HepG2 (cell line): ENCODE results near the gene NTN3. TPM values are rescaled to one million over a fixed set of nuclear protein-coding genes. Genes with fewer than 3 reads are reported as not detected.

Source experiments
- AHR ChIP-seq: IDR thresholded peaks from 2 replicates; pipeline ENCODE4 v1.6.1; 2018; ENCODE audit warnings: missing genetic modification reagents, missing compliant biosample characterization
- ATF1 ChIP-seq: IDR thresholded peaks from 2 replicates; pipeline ENCODE4 v1.6.1; 2016; ENCODE audit warnings: mild to moderate bottlenecking, control low read depth
- HHEX ChIP-seq: IDR thresholded peaks from 2 replicates; pipeline ENCODE4 v1.6.1; 2016; ENCODE audit warnings: control low read depth
- KMT2A ChIP-seq: sonication (generic); formaldehyde crosslinking; IDR thresholded peaks from 2 replicates; pipeline ENCODE4 v1.4.0; 2020; ENCODE audit warnings: missing genetic modification reagents
- NBN ChIP-seq: fragments of 450-650 bp; conservative IDR thresholded peaks from 2 replicates; pipeline ENCODE4 v1.6.1; 2017
- NFIC ChIP-seq: IDR thresholded peaks from 2 replicates; pipeline ENCODE4 v1.6.1; 2012; ENCODE audit warnings: mild to moderate bottlenecking, low read length, inconsistent platforms
- TCF7L2 ChIP-seq: IDR thresholded peaks from 2 replicates; pipeline ENCODE4 v1.6.1; 2011; ENCODE audit warnings: mild to moderate bottlenecking, low read depth, low read length, moderate library complexity
- TFDP1 ChIP-seq: IDR thresholded peaks from 2 replicates; pipeline ENCODE4 v1.6.1; 2016; ENCODE audit warnings: missing compliant biosample characterization, missing genetic modification reagents, borderline replicate concordance
- ZBTB34 ChIP-seq: sonication (generic); formaldehyde crosslinking; IDR thresholded peaks from 2 replicates; pipeline ENCODE4 v1.8.0; 2022; ENCODE audit warnings: mild to moderate bottlenecking, missing genetic modification reagents
- ZBTB8A ChIP-seq: sonication (generic); formaldehyde crosslinking; IDR thresholded peaks from 2 replicates; pipeline ENCODE4 v1.4.0; 2020; ENCODE audit warnings: mild to moderate bottlenecking, low read depth, missing genetic modification reagents, borderline replicate concordance
- ZMYM4 ChIP-seq: sonication (generic); formaldehyde crosslinking; IDR thresholded peaks from 2 replicates; pipeline ENCODE4 v1.8.1; 2023; ENCODE audit warnings: mild to moderate bottlenecking, missing genetic modification reagents
- ZNF512 ChIP-seq: sonication (generic); formaldehyde crosslinking; IDR thresholded peaks from 2 replicates; pipeline ENCODE4 v1.4.0; 2020; ENCODE audit warnings: mild to moderate bottlenecking, missing genetic modification reagents
- ZNF547 ChIP-seq: sonication (generic); formaldehyde crosslinking; IDR thresholded peaks from 2 replicates; pipeline ENCODE4 v1.5.1; 2020; ENCODE audit warnings: mild to moderate bottlenecking, missing genetic modification reagents
- ZNF724P ChIP-seq: sonication (generic); formaldehyde crosslinking; IDR thresholded peaks from 2 replicates; pipeline ENCODE4 v1.8.0; 2022; ENCODE audit warnings: missing genetic modification reagents, borderline replicate concordance
- ZNF761 ChIP-seq: sonication (generic); formaldehyde crosslinking; conservative IDR thresholded peaks from 2 replicates; pipeline ENCODE4 v1.4.0; 2020; ENCODE audit warnings: mild to moderate bottlenecking, missing genetic modification reagents
- ZNF782 ChIP-seq: sonication (generic); formaldehyde crosslinking; IDR thresholded peaks from 2 replicates; pipeline ENCODE4 v1.4.0; 2020; ENCODE audit warnings: missing genetic modification reagents, mild to moderate bottlenecking, borderline replicate concordance
- polyA plus RNA-seq, 8 experiments: library from polyadenylated mRNA; depleted of rRNA in 3 of 8; stranded (reverse) in 7 of 8; unstranded in 1 of 8; fragments of >200 nt; fragmentation: Illumina TruSeq in 4 of 8; extraction: Trizol in 4 of 8; gene quantifications; 2 replicates each; pipeline versions ENCODE4 v1.2.1 to v1.2.3, GENCODE V29; 2011 to 2016; ENCODE audit warnings: low read depth in 4 of 8, missing spikeins in 1 of 8, mixed read lengths in 1 of 8; ENCODE audit not compliant: insufficient read depth in 1 of 8
- total RNA-seq, 5 experiments: library from RNA; depleted of rRNA; stranded (reverse); fragments of >200 nt; fragmentation: Illumina TruSeq; extraction: Trizol; gene quantifications; 2 replicates each; pipeline ENCODE4 v1.2.3, GENCODE V29; 2016; ENCODE audit warnings: low read depth in 1 of 5
- TF ChIP-seq, protein P1 (sequence below): fragments of 450-650 bp; IDR thresholded peaks from 2 replicates; pipeline ENCODE4 v1.6.1; 2017
- TF ChIP-seq, protein P2 (sequence below): sonication (generic); formaldehyde crosslinking; IDR thresholded peaks from 2 replicates; pipeline ENCODE4 v1.9.0; 2021; ENCODE audit warnings: missing genetic modification reagents, borderline replicate concordance
- TF ChIP-seq, protein P3 (sequence below): sonication (generic); formaldehyde crosslinking; IDR thresholded peaks from 2 replicates; pipeline ENCODE4 v1.4.0; 2020; ENCODE audit warnings: missing genetic modification reagents, borderline replicate concordance

The NTN3 gene
- total and polyA plus RNA-seq, 2 of the 13 experiments (the other 11 are each of a cell fraction or from before 2014, with no cell fraction given), result 0.09 to 0.20 TPM

DNA sequence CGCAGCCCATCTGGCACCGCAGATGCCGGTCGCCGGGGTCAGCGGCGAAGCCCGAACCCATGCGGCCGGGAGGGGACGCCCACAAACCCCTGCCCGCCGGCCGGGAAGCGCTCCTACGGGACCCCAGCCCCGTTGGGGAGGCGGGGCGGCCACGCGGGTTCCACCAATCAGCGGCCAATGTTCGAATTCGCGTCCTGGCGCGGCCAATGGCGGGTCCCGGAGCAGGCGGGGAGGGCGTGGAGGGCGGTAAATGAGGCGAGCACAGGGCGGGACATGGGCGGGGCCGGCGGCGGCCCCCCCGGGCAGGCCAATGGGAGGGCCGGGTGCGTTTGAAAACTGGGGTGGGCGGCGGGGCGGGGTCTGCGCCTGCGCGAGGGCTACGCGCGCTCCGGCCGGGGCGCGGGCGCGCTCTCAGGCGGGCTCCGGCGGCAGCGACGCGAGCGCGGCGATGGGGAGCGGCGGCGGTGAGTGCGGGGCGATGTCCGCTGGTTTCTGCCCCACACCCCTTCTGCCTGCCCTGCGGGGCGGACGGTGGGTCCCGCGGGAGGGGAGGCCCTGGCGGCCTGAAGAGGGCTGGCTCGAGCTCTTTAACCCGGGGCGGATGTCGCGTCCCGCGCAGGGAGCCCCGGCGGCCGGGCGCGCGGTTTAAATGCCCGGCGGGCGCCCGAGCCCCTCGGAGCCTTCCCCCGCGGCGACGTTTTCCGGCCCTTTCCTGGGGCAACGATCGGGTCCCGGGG, 41.9 kb upstream of the NTN3 start, which contains the start of gene CCNF (continued):
- TF ChIP-seq TFDP1 (CRISPR knock-in tag), result peak; percentile 73
- TF ChIP-seq KMT2A (CRISPR knock-in tag), result no peak; the same call in 1 of the 2 replicates
- TF ChIP-seq ZBTB8A (CRISPR knock-in tag), result no peak
- peak; percentile 75; the same call in 1 of the 2 replicates for TF ChIP-seq ZNF761 (CRISPR knock-in tag)
- TF ChIP-seq ZNF782 (CRISPR knock-in tag), result peak; percentile 88; the same call in 1 of the 2 replicates
- no peak for TF ChIP-seq ZBTB34 (CRISPR knock-in tag)
- TF ChIP-seq, protein P1, sequence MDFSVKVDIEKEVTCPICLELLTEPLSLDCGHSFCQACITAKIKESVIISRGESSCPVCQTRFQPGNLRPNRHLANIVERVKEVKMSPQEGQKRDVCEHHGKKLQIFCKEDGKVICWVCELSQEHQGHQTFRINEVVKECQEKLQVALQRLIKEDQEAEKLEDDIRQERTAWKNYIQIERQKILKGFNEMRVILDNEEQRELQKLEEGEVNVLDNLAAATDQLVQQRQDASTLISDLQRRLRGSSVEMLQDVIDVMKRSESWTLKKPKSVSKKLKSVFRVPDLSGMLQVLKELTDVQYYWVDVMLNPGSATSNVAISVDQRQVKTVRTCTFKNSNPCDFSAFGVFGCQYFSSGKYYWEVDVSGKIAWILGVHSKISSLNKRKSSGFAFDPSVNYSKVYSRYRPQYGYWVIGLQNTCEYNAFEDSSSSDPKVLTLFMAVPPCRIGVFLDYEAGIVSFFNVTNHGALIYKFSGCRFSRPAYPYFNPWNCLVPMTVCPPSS, result no peak
- no peak; the same call in none of the 2 replicates for TF ChIP-seq ZMYM4
- TF ChIP-seq NBN, result no peak
- no peak for TF ChIP-seq HHEX
- TF ChIP-seq AHR (CRISPR knock-in tag), result no peak
- no peak for TF ChIP-seq NFIC
- TF ChIP-seq ZNF547 (CRISPR knock-in tag), result no peak; the same call in 1 of the 2 replicates
- TF ChIP-seq ZNF512 (CRISPR knock-in tag), result no peak
- no peak for TF ChIP-seq ATF1 (CRISPR knock-in tag)
- TF ChIP-seq, protein P2, sequence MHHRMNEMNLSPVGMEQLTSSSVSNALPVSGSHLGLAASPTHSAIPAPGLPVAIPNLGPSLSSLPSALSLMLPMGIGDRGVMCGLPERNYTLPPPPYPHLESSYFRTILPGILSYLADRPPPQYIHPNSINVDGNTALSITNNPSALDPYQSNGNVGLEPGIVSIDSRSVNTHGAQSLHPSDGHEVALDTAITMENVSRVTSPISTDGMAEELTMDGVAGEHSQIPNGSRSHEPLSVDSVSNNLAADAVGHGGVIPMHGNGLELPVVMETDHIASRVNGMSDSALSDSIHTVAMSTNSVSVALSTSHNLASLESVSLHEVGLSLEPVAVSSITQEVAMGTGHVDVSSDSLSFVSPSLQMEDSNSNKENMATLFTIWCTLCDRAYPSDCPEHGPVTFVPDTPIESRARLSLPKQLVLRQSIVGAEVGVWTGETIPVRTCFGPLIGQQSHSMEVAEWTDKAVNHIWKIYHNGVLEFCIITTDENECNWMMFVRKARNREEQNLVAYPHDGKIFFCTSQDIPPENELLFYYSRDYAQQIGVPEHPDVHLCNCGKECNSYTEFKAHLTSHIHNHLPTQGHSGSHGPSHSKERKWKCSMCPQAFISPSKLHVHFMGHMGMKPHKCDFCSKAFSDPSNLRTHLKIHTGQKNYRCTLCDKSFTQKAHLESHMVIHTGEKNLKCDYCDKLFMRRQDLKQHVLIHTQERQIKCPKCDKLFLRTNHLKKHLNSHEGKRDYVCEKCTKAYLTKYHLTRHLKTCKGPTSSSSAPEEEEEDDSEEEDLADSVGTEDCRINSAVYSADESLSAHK, result no peak
- TF ChIP-seq ZNF724P, result 0 out of 2 replicates have a peak, but pooled peaks have one; percentile 45
- TF ChIP-seq, protein P3, sequence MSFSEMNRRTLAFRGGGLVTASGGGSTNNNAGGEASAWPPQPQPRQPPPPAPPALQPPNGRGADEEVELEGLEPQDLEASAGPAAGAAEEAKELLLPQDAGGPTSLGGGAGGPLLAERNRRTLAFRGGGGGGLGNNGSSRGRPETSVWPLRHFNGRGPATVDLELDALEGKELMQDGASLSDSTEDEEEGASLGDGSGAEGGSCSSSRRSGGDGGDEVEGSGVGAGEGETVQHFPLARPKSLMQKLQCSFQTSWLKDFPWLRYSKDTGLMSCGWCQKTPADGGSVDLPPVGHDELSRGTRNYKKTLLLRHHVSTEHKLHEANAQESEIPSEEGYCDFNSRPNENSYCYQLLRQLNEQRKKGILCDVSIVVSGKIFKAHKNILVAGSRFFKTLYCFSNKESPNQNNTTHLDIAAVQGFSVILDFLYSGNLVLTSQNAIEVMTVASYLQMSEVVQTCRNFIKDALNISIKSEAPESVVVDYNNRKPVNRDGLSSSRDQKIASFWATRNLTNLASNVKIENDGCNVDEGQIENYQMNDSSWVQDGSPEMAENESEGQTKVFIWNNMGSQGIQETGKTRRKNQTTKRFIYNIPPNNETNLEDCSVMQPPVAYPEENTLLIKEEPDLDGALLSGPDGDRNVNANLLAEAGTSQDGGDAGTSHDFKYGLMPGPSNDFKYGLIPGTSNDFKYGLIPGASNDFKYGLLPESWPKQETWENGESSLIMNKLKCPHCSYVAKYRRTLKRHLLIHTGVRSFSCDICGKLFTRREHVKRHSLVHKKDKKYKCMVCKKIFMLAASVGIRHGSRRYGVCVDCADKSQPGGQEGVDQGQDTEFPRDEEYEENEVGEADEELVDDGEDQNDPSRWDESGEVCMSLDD (CRISPR knock-in tag), result peak; percentile 78
- TF ChIP-seq TCF7L2, result no peak
